ENCODE results near the gene GRAMD2A.
A peak's percentile ranks its signal among the peaks of the same experiment; 100 is the strongest.

Gene GRAMD2A

GRCh38 chr15:72216079-72216478, 18.5 kb upstream of the GRAMD2A start:
- DNase-seq: no peak

DNA sequence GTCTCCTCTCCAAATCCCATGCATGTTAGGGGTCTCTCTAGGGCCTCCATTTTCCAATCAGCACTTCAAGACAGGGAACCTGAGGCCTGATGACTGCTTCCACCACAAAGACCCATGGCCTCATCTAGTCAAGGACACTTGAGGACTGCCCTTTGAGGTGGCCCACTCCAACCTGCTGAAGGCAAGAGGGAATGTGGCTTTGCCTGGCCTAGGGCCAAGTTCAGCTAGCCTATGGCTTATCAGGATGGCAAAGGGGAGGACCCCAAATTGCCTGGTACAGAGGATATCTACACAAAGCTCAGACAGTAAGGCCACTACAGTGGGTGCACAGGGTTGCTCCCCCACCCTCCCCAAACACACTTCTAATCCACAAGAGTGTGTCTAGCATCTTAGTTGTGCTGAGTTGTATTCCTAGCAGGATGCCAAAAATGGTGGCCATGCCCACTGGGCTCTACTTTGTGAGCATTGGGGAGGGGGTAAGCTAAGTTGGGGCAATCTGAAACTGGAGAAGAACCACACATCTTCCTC, 10.0 kb upstream of the GRAMD2A start:
- DNase-seq: no peak

GRCh38 chr15:72206677-72207000, 9.1 kb upstream of the GRAMD2A start:
- DNase-seq: no peak

DNA sequence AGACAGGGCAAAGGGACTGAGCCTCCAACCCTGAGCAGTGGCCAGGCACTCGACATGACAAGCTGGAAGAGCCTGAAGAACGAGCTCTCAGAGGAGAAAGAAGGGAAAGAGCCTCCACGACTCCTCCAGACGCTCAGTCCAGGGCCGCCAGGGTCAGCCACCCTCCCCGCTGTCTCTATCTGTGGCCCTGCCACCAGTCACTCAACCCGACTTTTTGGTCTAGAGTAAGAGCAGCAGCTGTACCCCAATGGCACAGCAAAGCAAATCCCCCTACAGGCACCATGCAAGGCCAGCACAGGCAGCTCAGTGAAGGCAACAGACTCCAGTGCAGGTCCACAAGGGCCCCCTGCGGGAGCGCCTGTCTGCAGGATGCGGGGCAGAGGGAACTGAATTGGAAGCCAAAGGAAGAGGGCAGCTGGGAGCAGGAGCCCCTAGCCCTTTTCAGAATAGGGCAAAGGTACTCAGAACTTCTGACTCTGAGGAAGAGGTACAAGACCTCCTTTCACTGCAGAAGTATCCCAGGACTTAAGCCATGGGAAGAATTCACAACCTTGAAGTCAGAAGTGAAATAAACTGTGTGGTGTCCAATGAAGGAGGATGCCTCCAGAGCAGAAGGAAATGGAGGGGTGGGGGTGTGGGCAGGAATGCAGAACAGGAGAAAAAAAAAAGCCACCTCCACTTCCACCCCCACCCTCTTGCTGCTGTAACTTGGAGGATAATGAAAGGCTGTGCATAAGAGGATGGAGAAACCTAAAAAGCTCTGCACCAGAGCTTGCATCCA, 8.5 kb upstream of the GRAMD2A start:
- no peak for DNase-seq

DNA sequence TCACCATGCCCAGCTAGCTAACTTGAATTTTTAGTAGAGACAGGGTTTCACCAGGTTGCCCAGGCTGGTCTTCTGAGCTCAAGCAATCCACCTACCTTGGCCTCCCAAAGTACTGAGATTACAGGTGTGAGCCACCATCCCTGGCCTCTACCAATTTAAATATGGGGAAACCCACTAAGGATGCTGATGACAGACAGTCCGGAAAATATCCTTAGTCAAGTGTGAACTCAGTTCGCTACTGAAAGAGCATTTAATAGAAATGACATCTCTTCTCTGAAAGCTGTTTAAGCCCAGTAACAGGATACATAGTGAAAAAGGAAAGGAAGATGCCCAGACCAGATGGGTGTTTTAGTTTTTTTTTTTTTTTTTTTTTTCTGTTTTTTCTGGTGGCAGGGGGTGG, 7.7 kb upstream of the GRAMD2A start:
- no peak for DNase-seq

DNA sequence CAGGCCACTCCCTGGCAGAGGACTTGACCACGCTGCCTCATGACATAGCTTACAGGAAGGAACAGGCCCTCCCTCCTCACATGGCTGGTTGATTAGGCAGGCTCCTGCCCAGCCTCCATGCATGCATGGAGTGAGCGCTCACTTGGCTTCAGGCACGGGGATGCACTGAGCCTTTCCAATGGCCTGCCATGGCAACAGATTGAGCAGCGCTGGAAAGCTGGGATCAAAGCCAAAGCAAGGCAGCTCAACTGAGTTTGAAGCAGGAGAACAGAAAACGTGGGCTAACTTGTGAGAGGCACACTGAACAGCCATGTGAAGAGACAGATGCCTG, 5.9 kb upstream of the GRAMD2A start:
- DNase-seq: no peak

DNA sequence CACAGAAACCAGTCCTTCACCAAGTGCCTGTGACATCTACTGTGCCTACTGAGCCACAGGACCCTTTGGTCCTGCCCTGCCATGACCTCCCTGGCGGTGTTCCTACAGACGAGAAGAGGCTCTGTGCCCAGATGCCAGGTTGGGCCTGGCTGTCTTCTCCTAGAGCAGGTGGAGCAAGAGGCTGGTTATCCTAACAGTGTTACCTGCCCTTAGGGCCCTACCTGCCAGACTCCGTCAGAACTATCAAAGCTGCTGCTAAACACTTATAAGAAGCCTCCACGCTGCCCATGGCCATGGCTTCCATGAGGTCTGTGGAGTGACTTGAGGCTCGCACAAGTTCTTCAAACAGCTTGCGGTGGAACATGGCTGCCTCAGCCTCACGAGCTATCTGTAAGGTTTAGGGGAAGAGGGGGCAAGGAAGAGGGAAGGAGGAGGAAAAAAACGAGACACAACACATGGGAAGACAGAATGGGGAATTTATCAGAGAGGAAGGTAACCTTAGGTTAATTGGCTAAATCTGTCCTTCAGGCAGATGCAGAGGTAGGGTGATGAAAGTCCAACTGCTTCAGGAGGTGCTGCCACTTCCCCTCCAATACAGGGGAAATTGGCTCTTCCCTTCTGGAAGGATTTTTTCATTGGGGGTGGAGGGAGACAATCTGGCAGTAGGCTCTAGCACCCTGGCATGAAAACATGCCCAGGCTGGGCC, 5.4 kb upstream of the GRAMD2A start:
- no peak for DNase-seq

DNA sequence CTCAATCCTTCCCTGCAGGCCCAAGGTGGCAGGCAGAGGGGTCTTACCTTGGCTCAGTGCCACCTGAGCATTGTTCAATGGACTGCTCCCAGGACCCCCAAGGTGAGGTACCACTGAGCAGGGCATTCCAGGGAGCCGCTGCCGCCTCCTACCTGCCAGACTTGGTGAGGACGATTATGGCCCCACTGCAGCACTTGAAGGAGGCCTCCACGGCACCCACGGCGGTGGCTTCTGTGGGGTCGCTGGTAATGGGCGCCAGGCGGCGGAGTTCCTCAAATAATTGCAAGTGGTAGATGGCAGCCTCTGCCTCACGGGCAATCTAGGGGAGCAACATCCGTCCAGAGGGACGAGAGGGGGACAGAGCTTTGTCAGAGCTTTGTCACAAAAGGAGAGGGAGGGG, 4.7 kb upstream of the GRAMD2A start:
- DNase-seq: no peak

DNA sequence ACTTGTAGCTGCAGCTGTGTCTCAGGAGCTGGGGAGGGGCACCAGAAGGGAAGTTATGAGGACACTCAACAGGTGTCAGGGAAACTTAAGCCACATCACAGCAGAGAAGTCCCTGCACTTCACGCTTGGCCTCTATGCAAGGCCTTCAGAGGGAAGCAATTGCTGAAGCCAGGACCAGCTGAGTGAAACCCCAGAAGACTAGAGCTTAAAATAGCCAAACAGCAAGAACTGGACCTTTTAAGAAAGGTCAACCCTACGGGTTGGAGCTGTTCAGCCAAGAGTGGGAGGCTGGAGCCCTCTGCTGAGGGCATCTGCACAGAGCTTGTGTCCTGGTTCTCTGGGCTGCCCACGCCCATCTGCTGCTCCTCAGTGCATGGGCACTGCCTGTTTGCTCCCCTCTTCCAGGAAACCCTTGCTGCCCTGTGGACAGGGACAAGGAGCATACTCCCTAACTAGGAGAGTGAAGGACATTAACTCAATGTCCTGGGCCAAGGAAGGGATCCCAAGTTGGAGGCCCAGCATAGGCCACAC, 3.9 kb upstream of the GRAMD2A start:
- DNase-seq: no peak

DNA sequence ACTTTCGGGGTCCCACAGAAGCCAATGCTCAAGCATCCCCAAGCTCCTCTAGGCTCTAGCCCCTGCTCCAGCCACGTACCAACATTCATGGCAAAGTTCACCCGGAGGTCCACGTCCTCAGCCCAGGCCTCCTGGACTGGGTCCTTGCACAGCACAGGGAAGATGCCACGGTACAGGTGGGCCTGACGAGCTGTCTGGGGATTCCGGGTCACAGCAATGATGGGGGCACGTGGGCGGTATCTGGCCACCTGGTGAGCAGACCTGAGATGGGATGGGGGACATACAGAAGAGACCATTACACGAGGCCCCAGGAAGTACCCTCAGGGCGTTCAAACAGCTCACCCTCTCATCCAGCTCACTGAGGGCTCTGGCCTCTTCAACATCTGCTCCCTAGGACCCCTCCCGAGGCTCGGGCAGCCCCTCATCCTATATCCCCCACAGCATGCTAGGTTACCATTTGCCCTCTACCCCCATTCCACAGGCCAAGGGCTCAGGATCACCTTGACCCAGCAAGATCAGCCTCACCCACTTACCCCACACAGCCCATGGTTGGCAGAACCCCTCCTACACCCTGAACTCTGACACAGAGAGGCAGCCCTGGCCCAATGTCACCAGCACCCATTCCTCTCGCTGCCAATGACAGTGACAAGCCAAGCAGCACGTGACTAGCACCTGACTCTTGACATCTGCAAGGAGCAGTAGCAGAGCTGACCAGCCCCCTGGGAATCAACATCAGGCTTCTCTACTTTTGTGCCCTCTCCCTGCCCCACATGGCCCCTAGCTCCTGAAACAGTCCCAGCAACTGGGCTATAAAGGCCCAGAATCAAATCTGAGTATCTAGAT, 3.0 kb upstream of the GRAMD2A start:
- no peak for DNase-seq

GRCh38 chr15:72199721-72200212, 2.2 kb upstream of the GRAMD2A start:
- DNase-seq: peak; percentile 25

DNA sequence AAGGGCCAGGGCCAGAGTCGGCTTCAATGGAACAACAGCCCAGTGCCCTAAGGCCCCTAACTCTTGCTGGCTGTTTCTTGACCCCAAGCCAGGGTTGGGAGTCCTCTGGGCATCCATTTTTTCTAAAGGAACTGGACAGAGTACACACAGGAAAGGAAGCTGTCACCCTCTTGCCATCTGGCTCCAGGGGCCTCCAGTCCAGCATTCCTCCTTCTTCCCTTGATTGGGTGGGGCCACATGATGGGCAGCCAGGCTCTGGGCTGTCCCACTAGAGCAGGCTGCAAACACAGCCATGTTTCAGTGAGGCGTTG, 1.6 kb upstream of the GRAMD2A start:
- DNase-seq: no peak

- DNase-seq: no peak
Measured at GRCh38 chr15:72198356-72199204, 993 bp upstream of the GRAMD2A start.

GRCh38 chr15:72197041-72197459, 537 bp downstream of the GRAMD2A start:
- DNase-seq: no peak

- DNase-seq: no peak
Measured at GRCh38 chr15:72196409-72197040, 1.1 kb downstream of the GRAMD2A start.

- no peak for DNase-seq
Measured at GRCh38 chr15:72195101-72195511, 2.5 kb downstream of the GRAMD2A start.

DNA sequence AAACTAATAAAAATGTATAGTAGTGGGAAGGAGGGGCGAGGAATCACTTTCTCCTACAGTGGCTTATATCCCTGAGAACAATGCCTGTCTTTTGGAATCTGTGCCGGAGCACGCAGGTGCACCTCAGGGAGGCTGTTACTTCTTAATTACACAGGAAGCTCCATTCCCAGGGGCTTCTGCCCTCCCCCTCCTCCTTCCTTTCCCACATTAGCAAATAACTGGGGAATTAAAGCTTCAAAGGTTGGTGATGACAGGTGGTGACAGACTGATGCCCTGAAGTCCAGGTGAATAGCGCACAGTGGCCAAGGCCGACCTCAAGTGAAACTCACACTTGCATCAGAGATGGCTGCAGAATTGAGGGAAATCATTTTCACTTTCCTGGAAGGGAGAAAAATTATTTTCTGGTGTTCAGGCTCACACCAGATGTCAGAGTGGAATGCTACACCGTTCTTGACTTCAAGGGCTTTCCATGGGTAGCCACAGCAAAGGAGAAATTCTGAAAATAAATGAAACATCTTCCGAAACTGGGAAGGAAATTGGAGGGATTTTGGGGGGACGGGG, 3.7 kb downstream of the GRAMD2A start:
- no peak for DNase-seq

- no peak for DNase-seq
Measured at GRCh38 chr15:72192416-72192815, 5.2 kb downstream of the GRAMD2A start.

GRCh38 chr15:72189250-72189902, 8.2 kb downstream of the GRAMD2A start:
- no peak for DNase-seq

DNA sequence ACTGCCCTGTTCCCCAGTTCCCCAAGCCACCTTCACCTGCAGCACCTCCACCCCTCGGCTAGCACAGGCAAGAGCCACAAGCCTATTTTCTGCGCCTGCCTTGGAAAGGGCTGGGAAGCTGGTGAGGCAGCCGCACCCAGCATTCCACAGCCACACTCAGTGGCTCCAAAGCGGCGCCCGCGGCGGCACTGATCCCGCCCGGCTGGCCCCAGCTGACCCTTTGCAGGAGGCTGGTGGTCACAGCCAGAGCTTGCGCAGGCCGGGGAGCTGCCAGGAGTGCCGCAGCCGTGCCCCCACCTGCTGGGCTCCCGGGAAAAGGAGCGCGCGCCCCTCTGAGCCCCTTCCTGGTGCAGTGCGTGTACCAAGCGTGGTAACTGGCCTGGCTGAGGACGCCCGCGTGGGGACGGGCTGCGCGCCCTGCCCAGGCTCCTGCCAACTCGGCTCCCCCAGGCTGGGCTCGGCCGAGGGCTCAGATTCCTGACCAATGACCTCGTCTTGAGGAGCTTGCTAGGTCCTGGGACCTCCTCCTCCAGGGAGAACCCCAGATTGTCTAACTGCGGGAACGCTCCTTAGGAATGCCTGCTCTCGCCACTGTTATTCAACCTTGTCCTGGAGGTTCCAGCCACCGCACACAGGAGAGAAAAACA, 13.3 kb downstream of the GRAMD2A start:
- DNase-seq: no peak

GRCh38 chr15:72183781-72184164, 13.8 kb downstream of the GRAMD2A start:
- no peak for DNase-seq
